GM20431 (cell line): ENCODE results near the gene CACNA1A.

Experiments used
- in situ Hi-C: fragments of 300-500 bp; cut with MseI, MboI; formaldehyde crosslinking; loops from one replicate; pipeline ENCODE4 v1.15.0; 2020; ENCODE audit warnings: low sequenced_read_pairs; ENCODE audit not compliant: unreplicated experiment

Gene CACNA1A

DNA sequence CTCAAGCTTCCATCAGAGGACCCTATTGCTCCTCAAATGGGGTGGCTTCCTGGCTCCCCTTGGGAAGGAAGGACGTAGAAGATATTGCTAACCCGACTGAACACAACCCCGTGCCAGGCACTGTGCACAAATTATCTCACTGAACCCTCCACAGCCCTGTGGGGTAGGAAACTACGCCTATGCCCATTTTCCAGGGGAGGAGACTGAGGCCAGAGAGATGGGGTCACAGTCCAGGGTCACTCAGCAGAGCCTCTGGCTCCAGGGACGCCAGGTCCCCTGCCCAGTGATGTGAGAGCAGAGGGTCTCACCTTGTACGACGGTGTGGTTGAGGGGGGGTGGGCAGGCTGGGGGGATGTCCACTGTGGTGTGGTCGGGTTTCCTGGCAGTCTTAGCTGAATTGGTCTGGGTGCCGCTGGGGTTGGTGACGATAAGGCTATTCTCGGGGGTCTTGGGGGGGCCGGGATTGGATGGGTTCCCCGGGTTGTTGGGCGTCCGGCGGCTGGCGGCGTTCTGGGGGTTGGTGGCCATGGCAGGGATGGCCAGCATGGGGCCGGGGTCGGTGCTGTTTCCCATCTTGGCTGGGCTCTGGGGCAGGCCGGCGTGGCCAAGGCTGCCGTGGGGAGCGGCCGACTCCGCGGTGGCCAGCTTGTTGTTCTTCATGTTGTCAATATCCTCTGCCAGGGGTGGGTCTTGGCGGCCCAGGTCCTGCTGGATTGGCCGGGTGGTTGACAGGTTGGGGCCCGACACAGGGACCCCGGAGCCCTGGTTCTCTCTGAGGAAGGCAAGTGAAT is 219.9 kb downstream of the CACNA1A start:
- in situ Hi-C loops: no loop called here

GRCh38 chr19:13284929-13285928 is 221.1 kb downstream of the CACNA1A start:
- in situ Hi-C loops: no loop called here

DNA sequence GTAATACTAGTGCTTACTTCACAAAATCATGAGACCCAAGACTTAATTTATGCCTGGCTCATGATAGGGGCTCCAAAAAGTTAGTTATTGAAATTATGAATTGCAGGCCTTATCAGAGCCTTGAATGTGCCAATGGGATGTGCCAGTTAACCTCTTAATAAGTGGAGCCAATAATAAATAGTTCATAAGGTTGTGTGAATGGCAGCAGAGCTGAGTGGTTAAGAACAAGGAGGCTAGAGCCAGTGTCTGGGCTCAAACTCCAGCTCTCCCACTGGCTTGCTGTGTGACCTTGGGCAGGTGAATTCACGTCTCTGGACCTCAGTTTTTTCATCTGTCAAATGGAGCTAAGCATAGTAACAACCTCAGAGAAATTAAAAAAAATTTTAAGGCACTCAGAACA is 222.4 kb downstream of the CACNA1A start:
- in situ Hi-C loops: no loop called here

GRCh38 chr19:13282486-13283065 is 223.7 kb downstream of the CACNA1A start:
- in situ Hi-C loops: no loop called here

- in situ Hi-C loops: no loop called here
Measured at GRCh38 chr19:13281567-13282291, 224.6 kb downstream of the CACNA1A start.

DNA sequence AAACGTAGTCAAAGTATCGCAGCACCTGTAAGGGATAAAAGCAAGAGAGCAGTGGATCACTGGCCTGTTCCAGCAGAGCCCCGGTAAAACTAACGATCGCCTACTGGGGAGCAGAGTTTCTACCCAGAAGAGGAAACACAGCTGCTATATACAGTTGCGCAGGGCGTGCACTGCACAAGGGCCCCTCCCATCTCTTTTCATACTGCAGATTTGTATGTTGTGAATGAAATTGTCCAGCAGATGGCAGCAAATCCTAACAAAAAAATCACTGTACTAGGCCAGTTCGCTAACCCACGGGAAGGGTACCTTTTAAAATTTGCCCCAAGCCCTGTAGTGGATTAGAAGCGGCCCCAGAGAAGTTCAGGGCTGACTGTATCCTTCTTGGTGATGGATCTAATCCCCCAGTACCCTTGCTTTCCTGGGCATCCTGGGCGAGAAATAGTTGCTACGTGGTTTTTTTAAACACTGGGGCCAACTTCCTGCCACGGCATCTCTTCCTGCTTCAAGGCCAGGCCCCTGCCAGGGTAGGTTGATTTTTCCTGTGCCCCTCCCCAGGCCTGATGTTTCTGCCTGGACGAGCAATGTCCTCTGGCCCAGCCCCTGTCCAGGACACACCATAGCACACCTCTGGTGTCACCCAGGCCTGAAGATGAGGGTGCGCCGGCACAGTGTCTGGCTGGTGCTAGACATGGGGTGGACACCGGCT is 229.0 kb downstream of the CACNA1A start:
- in situ Hi-C loops: loop anchor here (10.0 kb wide), 1 partner anchor 308 kb away; no protein-coding TSS in a partner anchor

- in situ Hi-C loops: loop anchor here (10.0 kb wide), 1 partner anchor 310 kb away; no protein-coding TSS in a partner anchor
Measured at GRCh38 chr19:13275016-13275722, 231.1 kb downstream of the CACNA1A start.

- in situ Hi-C loops: loop anchor here (10.0 kb wide), 1 partner anchor 314 kb away; no protein-coding TSS in a partner anchor
Measured at GRCh38 chr19:13270514-13271105, 235.7 kb downstream of the CACNA1A start.

DNA sequence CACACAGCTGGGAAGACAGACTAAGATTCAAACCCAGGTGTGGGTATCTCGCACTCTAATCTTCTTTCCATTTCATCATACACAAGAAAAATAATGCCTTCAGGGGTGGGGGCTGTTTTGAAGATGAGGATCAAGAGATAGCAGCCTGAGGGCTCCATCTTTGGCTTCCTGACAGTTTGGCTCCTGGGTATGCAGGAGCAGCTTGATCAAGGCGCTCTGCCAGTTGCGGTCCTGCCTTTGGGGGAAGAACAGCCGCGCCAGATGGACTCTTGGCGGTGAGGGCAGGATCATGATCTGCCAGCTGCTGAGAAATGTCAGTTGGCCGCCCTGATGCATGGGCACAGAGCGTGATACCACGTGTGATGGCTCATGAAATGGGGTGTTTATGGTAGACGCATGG is 236.9 kb downstream of the CACNA1A start:
- in situ Hi-C loops: no loop called here

DNA sequence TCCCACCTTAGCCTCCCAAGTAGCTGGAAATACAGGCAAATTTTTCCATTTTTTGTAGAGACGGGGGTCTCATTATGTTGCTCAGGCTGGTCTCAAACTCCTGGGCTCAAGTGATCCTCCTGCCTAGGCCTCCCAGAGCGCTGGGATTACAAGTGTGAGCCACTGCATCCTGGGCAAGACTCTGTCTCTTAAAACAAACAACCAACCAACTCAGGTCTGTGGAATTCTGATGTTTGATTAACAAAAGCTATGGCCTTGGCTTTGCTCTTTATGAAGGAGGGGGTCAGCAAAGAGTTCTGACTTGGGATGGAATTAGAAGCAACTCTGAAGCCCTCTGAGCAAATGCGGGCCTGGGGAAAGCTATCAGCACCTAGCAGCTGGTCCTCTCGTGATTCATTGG is 238.4 kb downstream of the CACNA1A start:
- in situ Hi-C loops: no loop called here

DNA sequence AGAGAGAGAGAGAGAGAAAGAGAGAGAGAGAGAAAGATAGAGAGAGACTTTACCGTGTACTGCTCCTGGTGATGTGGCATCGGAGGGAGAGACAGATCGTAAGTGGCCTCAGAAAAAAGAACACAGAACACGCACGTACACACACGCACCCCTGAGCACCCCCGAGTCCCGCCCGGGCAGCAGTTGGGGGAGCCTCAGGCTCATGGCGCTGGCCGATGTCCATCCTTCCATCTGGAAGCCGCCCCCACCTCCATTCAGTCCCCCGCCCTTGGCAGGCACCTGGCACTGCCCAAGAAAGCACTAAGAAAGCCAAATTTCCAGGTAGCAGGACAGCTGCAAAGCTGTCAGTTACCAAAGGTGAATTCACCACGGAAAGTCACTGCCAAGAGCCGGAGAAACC is 239.1 kb downstream of the CACNA1A start:
- in situ Hi-C loops: no loop called here

DNA sequence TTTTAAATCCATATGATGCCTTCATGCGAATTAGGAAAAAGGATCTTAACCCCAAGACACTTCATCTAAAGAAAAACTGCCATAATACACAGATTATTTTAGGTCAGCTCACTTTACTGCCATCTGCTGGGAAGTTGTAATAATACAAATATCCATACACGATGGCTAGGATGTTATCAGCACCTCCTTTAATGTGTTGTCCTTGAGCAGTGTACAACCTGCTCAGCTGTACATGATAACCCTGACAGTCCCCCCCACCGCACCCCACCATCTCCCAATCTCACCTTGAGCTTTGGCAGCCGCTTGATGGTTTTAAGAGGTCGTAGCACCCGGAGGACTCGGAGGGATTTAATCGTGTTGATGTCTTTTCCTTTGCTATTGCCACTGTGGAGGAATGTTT is 243.8 kb downstream of the CACNA1A start:
- in situ Hi-C loops: no loop called here

DNA sequence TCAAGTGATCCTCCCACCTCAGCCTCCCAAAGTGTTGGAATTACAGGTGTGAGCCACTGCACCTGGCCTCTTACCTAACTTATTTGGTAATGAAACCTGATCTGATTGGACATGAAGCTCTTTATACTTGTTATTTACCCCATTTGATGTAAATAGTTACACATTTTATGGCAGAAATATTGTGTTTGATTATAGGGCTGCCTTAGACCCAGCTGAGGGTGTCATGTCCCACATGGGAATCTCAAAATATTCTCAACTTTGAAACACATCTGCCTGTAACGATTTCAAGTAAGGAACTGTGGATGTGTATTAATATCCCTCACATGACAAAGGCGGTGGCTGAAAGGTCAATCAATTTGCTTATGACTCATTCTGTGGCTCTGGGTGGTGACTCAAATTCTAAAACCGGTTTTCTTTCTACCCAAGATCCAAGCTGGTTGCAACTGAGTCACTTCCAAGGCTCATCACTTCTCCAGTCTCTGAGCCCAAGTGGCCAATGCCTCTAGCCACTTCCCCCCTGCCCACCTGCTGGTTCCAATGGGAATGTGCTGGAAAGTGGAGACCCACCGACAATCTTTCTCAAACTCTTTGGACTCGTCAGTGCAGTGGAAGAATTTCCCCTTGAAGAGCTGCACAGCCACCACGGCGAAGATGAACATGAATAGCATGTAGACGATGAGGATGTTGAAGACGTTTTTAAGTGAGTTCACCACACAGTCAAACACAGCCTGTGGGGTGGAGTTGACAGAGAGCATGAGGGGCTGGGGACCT is 245.2 kb downstream of the CACNA1A start:
- in situ Hi-C loops: no loop called here

DNA sequence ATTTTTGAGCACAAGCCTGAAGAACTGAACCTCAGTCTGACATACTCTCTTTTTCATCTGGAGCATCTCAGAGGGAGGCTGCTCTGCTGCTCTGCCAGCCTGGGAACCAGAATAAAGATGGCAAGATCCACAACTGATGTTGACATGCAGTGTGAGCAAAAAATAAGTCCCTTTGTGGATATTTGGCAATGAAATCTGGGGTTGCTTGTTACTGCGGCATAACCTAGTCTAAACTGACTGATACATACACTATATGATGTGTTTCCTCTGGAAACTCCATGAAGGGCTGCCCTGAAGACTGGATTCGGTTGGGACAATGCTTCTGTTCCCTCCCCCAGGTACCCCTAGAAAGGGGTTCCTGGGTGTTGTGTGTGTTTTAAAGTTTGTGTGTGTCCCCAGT is 249.4 kb downstream of the CACNA1A start:
- in situ Hi-C loops: loop anchor here (10.0 kb wide), 1 partner anchor 52 kb away; no protein-coding TSS in a partner anchor

DNA sequence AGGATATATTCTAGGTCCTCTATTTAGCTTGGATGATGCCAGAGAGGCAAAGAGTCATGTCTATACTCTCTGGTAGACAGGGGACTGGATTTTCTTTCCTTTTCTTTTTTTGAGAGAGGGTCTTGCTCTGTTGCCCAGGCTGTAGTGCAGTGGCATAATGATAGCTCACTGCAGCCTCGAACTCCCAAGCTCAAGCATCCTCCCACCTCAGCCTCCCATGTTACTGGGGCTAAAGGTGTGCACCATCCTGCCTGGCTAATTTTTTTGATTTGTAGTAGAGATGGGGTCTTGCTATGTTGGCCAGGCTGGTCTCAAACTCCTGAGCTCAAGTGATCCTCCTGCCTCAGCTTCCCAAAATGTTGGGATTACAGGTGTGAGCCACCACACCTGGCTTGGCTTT is 249.9 kb downstream of the CACNA1A start:
- in situ Hi-C loops: loop anchor here (10.0 kb wide), 1 partner anchor 52 kb away; no protein-coding TSS in a partner anchor

DNA sequence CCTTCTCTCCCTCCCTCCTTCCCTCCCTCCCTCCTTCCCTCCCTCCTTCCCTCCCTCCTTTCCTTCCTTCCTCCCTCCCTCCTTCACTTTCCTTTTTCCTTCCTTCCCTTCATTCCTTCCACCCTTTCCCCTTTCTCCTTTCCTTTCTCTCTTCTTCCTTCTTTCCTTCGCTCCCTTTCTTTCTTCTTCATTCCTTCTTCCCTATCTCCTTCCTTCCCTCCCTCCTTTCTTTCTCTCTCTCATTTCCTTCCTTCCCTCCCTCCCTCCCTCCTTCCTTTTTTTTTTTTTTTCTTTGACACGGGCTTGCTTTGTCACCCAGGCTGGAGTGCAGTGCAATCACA is 250.6 kb downstream of the CACNA1A start:
- in situ Hi-C loops: loop anchor here (10.0 kb wide), 1 partner anchor 51 kb away; no protein-coding TSS in a partner anchor

GRCh38 chr19:13255041-13255718 is 251.1 kb downstream of the CACNA1A start:
- in situ Hi-C loops: loop anchor here (10.0 kb wide), 1 partner anchor 50 kb away; no protein-coding TSS in a partner anchor
